Stimulated activated CD4-positive, alpha-beta T cell treated with anti-CD3 and anti-CD28 coated beads, Interleukin-1b, Interleukin-23, amount 100 ng/mL, for 24 hours (primary cell): Measurements from ENCODE around the gene USH1G.

Experiments
- DNase-seq, 4 experiments: peaks; one replicate each; pipeline ENCODE4 v3.0.0-alpha.2; 2020; ENCODE audit warnings: low read depth in 4 of 4, low spot score in 1 of 4

The USH1G gene

GRCh38 chr17:74954665-74955421, 31.8 kb upstream of the USH1G start:
- no peak for DNase-seq

GRCh38 chr17:74954115-74954514, 31.1 kb upstream of the USH1G start:
- no peak for DNase-seq

DNA sequence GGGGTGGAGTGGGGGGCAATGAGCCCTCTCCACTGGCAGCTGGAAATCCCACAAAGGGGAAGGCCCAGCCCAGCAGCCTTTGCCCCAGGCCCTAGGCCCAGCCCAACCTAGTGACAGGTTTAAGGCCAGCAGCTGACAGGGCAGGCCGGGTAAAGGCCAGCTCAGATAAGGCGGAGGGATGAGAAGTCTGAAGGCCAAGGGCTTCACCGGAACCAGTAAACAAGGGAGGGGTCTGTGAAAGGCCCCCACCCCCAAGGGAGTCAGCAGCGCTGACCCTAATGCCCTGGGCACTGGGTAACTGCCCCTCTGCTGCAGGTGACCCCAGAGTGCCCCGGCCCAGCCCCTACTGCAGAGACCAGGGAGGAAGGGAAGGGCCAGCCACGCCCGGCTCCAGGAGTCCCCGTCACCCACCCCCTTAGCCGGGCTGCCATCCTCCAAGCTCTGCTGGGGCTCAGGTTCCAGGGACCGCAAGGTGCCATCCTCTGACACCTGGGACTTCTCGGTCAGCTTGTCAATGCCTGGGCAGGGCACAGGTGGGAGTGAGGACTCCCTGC, 30.2 kb upstream of the USH1G start:
- DNase-seq = no peak

DNA sequence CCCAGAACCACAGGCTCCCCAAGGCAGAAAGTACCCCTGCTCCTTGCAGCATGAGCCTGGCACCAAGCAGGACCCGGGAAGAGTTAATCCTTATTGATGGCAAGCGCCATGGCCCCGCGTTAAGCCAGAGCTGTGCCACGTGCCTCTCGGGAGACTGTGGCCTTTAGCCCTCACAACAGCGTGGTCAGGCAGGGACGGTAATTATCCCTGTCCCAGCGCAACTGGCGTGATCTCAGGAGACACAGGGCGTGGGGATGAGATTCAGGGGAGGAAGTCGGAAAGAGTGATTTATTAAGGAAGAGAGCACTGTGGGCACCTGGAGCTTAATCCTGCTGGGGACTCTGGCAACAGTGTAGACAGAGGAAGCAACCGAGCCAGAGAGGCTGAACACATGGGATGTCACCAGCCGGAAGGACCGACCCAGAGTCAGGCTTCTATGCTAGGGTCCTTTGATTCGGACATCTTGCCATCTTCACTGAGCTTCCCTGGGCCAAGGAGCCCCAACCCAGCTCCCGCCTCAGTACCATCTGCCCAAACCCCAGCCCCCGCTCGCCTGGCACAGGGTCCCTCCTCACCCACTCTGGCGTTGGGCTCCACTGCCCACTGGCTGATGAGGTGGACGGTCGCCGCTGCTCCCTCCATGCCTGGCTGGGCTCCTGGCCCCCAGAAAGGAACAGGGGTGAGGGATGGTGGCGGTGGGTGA, 29.5 kb upstream of the USH1G start:
- no peak for DNase-seq

GRCh38 chr17:74951680-74952421, 28.8 kb upstream of the USH1G start:
- DNase-seq = no peak

- DNase-seq = no peak
Observed at GRCh38 chr17:74951065-74951464, 28.0 kb upstream of the USH1G start.

DNA sequence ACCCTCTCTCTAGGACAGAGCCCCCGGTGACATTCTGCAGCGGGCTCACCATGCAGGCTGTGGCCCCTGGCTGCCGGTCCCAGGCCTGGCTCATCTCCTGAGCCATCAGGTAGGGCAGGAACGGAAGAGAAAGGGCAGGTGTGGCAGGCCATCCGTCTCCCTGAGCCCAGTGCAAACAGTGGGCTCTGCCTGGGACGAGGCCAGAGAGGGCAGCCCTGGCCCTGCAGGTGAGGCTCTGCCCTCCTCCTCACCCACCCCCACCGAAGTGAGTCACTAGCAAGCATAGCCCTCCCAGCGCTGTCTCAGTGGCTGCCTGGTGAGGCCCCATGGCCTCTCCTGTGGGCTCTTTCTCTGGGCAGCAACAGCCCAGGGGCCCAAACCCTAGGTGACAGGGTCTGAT, 27.2 kb upstream of the USH1G start:
- no peak for DNase-seq

DNA sequence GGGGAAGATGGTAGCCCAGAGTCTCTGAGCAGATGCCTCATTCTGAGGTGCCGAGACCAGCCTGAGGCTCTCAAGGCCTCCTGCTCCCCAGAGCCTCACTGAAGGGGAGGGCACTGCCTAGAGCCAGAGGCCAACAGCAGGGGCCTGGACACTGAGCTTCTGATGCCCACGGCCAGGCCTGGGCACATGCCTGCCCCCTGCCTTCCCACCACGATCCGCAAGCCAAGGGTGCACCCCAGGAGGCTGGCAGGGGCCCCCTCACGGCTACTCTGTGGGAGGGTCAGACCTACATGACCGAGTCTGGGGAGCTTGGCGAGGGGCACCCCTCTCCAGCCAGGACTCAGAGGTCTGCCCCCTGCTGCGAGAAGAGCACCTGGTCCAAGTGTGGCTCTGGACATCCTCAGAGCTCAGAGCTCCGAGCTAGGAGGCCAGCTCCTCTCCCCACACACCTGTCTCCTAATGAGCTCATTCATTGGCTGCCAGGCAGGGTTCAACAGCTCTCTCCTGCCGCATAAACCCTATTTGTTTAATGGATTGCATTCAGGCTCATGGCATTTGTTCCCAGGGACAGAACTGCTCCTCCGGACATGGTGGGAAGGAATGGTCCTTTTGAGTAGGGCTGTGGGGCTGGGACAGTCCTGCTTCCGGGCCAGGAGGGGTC, 26.5 kb upstream of the USH1G start:
- no peak for DNase-seq

- DNase-seq = no peak
Observed at GRCh38 chr17:74947041-74947754, 24.1 kb upstream of the USH1G start.

DNA sequence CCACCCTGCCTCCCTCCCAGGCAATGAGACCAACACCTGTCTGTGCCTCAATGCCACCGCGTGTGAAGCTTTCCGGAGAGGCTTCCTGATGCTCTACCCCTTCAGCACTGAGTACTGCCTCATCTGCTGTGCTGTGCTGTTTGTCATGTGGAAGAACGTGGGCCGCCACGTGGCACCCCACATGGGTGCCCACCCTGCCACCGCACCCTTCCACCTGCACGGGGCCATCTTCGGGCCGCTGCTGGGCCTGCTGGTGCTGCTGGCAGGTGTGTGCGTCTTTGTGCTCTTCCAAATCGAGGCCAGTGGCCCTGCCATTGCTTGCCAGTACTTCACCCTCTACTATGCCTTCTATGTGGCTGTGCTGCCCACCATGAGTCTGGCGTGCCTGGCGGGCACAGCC, 23.6 kb upstream of the USH1G start:
- no peak for DNase-seq

DNA sequence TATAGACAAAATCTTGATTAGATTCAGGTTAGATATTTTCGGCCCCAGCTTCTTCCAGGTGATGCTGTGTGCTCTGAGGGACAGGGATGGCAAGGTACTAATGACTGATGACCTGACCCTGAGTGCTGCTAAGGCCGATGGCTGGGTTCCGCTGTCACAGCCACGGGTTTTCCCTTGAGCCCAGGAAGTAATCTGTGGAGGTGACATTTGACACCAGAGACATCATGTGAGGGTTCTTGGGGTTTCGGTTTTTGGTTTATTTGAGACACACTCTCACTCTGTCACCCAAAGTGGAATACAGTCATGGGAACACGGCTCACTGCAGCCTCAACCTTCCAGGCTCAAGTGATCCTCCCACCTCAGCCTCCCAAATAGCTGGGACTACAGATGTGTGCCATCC, 22.5 kb upstream of the USH1G start:
- DNase-seq = no peak

DNA sequence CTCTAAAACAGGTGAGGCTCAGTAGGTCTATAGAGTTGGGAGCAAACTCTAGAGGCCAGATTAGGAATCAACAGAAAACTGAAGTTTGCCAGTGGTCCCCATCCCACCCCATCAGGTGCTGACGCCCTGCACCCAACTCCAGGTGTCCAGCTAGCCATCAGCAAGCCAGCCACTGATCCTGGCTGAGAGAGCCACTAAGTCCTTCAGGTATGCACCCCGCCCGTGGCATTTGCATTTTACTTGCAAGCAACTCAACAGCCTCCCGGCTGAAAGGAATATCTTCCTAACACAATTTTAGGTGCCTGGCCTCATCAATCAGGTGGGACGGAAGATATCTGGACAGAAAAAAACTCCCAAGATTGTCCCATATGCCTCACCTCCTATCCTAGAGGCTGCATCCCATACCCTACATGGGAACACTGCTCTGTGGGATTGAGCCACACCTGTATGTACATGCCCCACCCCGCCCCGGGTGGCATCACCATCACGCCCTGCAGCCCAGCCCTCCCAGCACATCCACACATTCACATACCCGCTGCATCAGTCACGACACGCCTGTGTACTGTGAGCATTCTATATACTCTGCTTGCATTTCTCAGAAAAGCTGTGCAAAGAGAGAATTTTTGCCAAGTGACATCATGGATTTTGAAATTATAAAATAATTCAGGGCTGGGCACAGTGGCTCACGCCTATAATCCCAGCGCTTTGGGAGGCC, 20.9 kb upstream of the USH1G start:
- DNase-seq = no peak

GRCh38 chr17:74941128-74941725, 18.2 kb upstream of the USH1G start:
- DNase-seq = no peak

- no peak for DNase-seq
Observed at GRCh38 chr17:74939534-74939933, 16.5 kb upstream of the USH1G start.

GRCh38 chr17:74938194-74938950, 15.3 kb upstream of the USH1G start:
- no peak for DNase-seq

DNA sequence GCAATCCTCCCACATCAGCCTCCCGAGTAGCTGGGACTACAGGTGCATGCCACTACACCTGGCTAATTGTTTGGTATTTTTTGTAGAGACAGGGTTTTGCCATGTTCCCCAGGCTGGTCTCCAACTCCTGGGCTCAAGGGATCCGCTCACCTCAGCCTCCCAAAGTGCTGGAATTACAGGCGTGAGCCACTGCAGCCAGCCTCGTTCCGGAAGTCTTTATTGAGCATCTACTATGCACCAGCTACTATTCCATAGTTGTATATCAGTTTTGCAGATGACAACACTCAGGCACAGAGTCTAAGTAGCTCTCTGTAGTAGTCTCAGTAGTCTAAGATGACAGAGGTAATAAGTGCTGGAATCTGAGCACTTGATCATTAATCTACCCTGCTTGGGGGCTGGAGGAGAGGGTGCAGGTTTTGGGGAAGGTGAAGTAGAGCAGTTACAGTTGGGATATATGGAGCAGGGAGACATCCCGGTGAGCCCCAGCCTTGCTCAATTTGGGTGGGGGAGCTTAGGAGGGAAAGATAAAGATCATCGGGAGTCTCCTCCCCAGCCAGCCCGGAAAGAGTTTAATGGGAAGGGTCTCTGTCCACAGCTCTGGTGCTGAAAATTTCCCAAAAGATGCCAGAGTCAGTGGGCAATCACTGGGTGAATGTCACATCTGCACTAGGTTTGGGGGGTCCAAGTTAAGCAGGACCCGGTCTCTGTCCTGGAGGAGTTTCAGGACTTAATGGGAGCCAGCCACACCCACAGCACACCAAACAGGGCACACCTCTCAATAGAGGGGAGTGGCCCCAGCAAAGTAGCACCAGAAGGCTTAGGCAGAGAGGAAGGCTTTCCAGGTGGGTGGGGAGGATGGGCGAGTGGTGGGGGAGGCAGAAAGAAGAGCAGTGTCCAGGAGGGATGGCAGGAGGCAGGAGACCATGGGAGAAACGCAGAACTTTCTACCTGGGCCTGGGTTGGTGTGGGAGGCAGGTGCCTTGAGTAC, 14.3 kb upstream of the USH1G start:
- DNase-seq = no peak

DNA sequence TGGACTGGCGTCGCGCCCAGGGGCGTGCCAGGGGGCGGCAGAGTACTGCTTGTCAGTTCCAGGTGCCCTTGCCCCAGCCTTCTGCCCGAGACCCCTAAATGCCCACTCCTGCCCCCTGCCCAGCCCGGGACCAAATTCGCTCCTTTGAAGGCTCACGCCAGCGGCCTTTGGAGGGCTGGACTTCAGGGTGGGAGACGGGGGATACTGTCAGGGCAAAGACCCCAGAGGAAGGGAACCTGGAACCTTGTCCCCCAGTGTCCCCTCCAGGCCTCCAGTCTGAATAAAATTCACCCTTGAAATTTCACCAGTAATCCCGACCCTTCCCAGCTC, 13.4 kb upstream of the USH1G start:
- DNase-seq = no peak
